GM12873 (cell line): ENCODE measurements around the gene SMCO2.

ENCODE experiments used
- TF ChIP-seq, protein P1 (sequence below): IDR thresholded peaks from 2 replicates; pipeline ENCODE4 v1.5.1; 2012; ENCODE audit warnings: low read depth, mild to moderate bottlenecking, moderate library complexity, low read length, control low read depth; ENCODE audit not compliant: insufficient read depth; ENCODE audit errors: missing control alignments

SMCO2 gene

DNA sequence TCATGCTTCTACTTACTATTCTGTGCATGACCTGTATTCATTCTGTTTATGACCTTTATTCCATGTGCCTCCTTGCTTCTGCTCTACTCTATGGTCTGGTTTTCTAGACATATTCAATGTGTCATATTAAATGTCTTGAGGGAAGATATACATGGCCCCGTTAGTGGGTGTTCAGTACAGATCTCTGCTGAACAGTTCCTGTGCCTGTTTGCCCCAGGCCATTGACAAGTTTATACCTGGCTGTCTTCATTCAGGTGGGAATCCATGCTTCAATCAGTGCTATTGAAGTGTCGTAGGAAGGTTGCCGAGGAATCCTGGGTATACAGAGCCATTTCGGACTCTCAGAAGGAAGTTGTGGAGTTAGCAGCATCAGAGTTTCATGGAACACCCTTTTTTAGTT, 70.1 kb downstream of the SMCO2 start:
- TF ChIP-seq, protein P1, sequence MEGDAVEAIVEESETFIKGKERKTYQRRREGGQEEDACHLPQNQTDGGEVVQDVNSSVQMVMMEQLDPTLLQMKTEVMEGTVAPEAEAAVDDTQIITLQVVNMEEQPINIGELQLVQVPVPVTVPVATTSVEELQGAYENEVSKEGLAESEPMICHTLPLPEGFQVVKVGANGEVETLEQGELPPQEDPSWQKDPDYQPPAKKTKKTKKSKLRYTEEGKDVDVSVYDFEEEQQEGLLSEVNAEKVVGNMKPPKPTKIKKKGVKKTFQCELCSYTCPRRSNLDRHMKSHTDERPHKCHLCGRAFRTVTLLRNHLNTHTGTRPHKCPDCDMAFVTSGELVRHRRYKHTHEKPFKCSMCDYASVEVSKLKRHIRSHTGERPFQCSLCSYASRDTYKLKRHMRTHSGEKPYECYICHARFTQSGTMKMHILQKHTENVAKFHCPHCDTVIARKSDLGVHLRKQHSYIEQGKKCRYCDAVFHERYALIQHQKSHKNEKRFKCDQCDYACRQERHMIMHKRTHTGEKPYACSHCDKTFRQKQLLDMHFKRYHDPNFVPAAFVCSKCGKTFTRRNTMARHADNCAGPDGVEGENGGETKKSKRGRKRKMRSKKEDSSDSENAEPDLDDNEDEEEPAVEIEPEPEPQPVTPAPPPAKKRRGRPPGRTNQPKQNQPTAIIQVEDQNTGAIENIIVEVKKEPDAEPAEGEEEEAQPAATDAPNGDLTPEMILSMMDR: no peak

DNA sequence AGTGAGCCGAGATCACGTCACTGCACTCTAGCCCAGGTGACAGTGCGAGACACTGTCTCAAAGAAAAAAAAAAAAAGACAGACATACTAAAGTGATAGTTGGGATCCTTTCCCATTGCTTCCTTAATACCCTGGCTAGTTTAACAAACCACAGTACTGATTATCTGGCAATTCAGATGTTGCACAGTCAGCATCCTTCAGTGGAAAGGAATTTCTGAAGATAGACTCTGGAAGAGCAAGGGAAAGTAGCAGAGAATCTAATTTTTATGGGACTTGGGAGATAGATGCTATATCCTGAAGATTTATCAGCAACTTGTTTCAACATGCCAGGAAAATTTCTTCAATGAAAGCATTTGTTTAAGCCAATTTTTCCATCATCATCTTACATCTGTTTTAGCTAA, 71.0 kb downstream of the SMCO2 start:
- TF ChIP-seq, protein P1: no peak

DNA sequence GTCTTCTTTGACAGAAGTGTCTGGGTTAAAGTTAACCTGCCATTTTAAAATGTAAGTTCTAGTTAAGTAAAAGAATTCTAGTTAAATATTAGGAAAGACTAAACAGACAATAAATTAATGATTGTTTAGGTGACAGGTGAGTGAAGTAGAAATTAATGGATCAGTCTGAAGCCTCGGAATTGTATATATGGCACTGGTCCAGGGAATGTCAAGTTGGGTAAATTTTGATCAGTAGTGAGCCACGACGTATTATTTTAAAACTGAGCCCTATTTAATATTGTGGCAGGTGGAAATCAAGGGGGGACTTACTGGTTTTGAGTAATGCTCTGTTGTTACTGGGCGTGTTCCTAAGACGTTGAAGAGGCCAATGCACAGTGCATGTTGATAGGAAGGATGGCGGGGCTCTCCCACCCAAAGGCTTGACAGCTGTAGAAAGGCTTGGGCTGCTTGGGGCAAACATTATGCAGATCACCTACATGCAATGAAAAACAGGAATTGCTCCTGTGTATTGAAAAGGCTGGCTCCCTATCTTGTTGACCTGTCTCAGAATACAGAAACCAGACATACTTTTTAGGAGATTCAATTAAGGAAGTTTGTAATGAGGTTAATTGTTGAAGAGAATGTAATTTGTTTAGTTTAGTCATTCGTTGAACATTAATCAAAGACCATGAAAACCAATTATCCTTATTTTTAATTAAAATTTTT, 71.6 kb downstream of the SMCO2 start:
- TF ChIP-seq, protein P1: no peak

DNA sequence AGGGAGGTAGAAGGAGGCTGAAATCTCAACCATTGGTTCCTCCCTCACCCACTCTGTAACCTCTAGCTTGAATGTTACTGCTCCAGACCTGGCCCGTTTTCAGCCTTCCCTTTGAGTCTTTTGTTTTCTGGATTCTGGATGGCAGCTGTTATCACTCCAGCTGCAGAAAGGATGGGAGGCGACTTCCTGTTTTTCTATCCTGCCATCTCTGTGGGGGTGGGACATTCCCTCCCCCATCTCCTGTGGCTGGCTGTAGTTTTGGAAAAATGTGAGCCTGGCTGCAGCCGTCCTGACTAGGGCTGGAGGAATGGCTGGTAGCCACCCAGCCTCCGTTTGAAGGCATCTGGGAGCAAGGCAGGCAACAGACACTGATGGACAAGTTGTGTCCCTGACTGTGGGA, 74.5 kb downstream of the SMCO2 start:
- TF ChIP-seq, protein P1: no peak

DNA sequence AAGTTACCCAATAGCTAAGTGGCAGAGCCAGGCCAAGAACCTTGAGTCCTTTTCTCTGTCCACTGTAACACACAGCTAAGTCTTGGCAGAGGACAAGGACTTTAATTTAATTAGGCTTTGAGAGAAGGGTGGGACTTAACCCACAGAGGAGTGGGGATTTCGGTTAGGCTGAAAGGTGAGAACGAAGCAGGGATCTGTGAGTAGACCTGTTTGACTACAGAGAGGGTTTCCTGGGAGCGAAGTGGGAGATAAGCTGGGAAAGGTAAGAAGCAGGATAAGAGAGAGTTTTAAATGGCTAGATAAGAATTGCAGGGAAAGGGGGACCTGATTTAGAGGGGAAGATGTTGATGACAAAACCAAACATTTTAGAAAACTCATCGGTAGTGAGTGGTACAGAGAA, 75.4 kb downstream of the SMCO2 start:
- TF ChIP-seq, protein P1: no peak

DNA sequence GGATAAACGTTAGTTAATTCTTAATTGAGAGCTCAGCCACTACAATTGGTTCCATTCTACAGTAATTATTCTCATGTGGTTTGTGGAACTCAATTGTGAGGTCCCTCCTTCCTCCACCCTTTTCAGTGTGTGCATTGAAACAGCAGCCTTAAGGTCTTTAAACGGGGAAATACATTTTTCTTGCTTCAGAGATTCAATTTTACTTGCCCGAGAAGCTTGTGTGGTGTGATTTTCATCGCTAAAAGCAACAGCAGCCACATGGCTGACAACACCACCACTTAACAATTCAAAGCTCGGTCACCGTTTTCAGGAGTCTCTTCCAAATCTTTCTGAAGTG, 76.7 kb downstream of the SMCO2 start:
- TF ChIP-seq, protein P1: no peak

DNA sequence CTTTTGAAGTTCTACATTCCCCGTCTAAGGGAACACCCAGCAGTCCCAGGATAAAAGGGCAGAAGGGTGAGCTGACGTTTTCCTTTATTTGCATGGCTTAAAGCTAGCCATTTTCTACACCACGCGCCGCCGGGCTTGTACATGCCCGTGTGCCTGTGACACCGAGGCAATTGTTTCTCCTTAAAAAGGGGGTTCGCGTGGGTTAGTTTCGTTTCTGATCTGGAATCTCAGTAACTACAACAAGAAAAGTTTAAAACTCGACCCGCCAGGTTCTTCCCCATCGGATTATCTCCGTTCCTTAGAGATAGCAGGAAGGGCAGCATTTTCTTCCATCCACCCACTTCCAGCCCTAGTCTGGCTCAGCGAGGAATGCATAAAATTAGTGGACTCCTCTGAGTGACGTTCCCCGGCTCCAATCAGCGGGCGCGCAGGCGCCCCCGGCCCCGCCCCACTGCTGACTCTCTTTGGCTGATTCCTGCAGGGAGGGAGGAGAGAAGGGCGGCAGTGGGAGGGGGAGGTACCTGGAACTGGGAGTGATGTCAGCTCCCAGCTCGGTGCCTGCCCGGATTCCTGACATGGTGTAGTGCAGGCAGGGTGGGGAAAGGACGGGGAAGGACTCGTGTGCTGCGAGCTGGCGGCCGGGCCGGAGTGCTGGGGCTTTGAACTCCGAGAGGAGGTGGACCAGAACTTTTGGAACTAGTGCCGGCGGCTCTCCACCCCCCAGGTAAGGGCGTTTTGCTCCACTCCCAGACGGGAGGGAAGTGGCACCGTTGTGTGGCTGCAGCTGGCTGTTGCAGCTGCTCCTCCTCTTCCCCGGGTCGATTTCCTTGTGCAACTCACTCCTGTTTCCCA, 77.3 kb downstream of the SMCO2 start, which contains the start of gene PPFIBP1:
Gene PPFIBP1, plus strand, starts transcription at position 565 of the 852 bp plus-strand sequence. CDS start 109,191 bp downstream, outside the sequence.
- TF ChIP-seq, protein P1: peak; percentile 42
